Cerebellar cortex (tissue), 1 donor: ENCODE results near the gene RNF167.

Source experiments
- DNase-seq: peaks from one replicate; pipeline ENCODE4 v3.0.0-alpha.2; 2015; ENCODE audit warnings: low spot score

The RNF167 gene

GRCh38 chr17:4938688-4939545 is 1.2 kb upstream of the RNF167 start:
- DNase-seq = no peak

DNA sequence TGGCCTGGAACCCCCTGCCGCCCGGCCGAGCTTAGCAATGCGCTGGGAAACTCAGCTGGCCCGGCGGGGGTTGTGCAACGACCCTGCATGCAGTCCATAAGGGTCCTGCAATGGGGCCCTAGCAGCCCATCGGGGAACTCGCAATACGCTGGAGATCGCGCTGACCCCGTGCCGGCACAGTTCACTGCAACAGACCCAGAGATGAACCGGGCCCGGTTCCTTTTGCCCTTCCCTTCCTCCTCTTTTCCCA is 597 bp upstream of the RNF167 start:
- DNase-seq = no peak

- no peak for DNase-seq
These were observed 669 bp downstream of the RNF167 start for GRCh38 chr17:4940555-4941318.

DNA sequence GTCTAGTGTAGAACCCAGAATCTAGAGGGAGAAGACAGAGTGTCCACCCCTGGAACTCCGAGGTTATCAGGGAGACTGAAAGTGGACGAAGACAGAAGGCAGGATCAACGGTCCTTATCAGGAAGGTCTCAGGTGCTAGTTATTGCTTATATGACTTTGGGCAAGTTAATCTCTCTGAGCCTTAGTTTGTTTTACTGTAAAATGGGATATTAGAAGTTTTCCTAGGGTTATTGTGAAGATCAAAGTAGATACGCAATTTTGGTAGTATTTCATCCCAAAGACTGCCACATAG is 1.2 kb downstream of the RNF167 start:
- no peak for DNase-seq

- DNase-seq = peak; percentile 44
These were observed 2.9 kb downstream of the RNF167 start for GRCh38 chr17:4942760-4943508.

DNA sequence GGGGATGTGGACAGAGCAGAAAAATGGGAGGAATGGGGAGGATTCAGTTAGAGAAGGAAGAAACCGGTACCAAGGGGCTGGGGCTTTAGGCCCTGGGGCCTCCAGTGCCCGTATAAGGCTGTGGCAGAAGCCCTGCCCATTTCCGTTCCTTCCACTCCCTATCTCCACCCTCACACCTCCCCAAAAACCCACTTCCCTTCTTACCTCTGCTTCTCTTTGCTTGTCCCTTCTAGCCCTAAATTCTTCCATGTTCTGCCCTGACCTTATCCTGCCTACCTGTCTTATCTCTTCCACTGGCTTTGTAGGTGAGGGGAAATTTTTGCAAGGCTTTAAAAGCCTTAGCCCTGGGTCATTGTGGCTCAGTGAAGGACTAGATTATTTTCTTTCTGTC is 4.1 kb downstream of the RNF167 start:
- DNase-seq = peak; percentile 27

GRCh38 chr17:4944554-4945175 is 4.6 kb downstream of the RNF167 start:
- DNase-seq = no peak

- peak; percentile 51 for DNase-seq
These were observed 5.3 kb downstream of the RNF167 start for GRCh38 chr17:4945176-4945943.

DNA sequence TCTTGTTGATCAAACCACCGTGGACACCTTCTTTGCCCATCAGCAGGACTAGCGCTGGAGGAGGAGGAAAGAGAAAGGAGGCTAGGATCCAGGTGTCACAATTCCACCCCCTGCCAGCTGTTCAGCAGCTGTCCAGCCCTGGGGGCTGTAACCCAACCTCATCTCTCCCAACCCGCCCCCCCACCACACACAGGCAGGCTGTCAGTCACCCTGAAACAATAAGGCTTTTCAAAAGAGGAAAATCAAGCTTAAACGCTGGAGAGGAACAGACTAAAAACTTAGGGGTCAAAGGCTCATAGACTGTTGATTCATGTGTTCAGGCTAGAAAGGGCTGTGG is 5.8 kb downstream of the RNF167 start:
- DNase-seq = no peak

GRCh38 chr17:4946312-4946976 is 6.4 kb downstream of the RNF167 start:
- no peak for DNase-seq

- no peak for DNase-seq
These were observed 6.9 kb downstream of the RNF167 start for GRCh38 chr17:4947010-4947410.

- peak; percentile 51 for DNase-seq
These were observed 7.5 kb downstream of the RNF167 start for GRCh38 chr17:4947411-4948165.

DNA sequence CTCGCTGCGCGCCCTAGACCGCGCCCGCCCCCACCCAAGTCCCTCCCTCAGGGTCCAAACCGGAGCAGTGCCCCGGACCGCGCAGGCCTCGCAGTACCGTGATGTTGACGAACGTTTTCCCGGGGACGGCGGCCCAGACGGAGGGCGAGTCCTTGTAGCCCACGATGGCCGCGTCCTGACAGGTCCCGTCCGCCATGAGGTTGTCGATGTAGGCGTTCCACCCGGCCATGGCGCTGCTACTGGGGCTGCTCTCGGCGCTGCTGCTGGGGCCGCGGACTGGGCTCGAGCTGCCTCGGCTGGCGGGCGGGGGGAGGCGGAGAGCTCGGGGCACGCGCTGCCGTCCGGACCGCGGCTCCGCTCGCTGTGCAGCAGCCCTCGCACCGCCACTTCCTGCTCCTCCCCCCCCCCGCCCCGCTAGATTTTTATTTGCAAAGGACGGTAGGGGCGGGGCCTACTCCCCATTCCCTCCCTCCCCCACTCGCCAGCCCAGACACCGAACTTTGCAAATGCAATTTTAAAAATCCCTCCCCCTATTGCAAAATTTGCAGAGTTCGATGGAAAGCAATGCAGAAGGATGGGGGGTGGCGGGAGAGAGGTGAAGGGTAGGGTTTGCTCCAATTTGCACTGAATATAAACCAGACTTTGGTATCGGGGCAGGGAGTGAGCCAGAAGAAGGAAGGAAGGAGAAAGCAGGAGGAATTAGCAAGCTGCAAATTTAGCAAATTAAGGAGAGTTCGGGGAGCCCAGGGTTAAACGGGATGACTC is 8.3 kb downstream of the RNF167 start, which contains the start of gene PFN1:
Gene PFN1 (minus strand): TSS at position 365 of the 765 bp plus-strand sequence. CDS start 136 bp downstream, at position 229.
- DNase-seq = peak; percentile 89

DNA sequence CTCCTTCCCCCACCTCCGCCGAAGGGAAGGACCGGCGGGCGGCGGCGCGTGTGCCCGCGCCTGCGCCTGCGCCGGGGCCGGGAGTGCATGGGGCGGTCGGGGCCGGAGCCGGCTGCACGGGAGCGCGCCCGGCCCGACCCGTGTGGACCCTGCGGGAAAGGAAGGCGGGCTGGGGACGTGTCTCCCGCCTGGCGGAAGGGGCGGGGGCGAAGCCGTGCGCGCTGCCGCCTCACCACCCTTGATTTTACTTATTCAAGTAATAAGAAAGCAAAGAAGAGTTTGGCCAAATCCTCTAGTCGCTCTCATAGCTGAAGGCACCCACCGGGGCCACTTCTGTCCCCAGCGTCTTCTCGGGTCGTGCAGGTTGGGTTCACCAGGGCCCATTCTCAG is 8.9 kb downstream of the RNF167 start:
- peak; percentile 87 for DNase-seq

GRCh38 chr17:4949321-4950074 is 9.4 kb downstream of the RNF167 start:
- DNase-seq = peak; percentile 61

DNA sequence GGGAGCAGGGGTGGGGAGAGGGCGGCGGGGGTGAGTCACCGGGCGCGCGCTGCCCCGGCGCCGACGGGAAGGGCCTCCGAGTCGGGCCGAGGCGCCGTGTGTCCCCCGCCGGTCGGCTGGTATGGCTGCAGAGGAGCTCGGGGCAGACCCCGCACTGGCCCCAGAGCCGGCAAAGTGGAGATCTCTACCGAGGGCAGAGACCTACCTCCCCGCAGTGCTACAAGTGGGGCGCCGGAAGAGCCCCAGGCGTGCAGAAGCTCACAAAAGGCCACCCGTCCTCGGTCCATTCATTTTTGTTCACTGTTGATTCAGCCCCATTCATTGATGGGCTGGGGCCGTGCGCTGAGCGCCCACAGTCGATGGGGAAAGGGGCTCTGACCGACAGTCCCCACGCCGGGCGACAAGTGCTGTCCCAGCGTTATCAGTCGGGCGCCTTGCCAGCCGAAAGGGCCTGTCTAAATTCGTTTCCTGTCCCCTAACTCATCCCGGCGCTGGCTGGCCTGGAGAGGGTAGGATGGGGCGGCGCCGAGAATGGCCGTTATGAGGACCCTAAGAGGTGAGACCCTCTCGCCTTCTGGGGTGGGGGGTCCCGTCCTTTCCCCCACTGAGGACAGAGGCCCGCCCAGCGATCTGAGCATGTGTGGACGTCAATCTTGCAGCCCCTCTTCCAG is 10.1 kb downstream of the RNF167 start:
- DNase-seq = no peak

DNA sequence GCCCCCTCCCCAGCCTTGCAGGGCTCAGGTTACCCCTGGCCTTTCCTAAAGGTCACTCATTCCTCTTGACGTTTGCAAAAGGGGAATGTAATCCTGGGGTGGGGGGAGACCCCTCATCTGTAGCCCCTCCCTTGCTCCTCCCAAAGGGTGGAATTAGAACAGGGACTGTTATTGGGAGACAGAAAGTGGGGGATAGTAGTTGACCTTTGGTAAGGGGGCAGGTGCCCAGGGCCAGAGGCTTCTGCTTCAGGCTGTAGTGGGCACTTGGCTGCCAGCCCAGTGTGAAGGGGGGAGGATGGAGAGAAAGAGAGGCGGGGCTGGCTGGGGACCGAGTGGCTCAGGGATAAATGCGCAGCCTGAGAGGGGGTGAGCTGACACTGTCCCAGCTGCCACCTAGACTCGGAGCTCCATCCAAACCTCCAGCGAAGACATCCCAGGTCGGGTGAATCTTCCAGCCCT is 10.7 kb downstream of the RNF167 start, which contains the start of gene ENO3:
Gene ENO3 (plus strand): TSS at position 374 of the 459 bp plus-strand sequence. CDS start 711 bp downstream, outside the sequence.
- DNase-seq = peak; percentile 35

GRCh38 chr17:4951486-4951885 is 11.4 kb downstream of the RNF167 start:
- peak; percentile 28 for DNase-seq
